ENCODE results near the gene NHSL1. TPM values are rescaled to one million over a fixed set of nuclear protein-coding genes. Genes with fewer than 3 reads are reported as not detected.
A peak's percentile ranks its signal among the peaks of the same experiment; 100 is the strongest.

Gene NHSL1
- total RNA-seq, 2 donors from 2014 or later, result 0.68 to 1.9 TPM

GRCh38 chr6:138507977-138508675 lies 8.8 kb upstream of the NHSL1 start:
- no peak overlapping the region for H3K27ac Mint-ChIP-seq
- no peak for ATAC-seq
- no peaks in the 10 kb centered on the region for H3K36me3 Mint-ChIP-seq
- no peak for DNase-seq (ENCODE audit: low spot score in 2 of 2)
- no peaks in the 10 kb centered on the region for H3K9me3 Mint-ChIP-seq

GRCh38 chr6:138504764-138505689 lies 5.7 kb upstream of the NHSL1 start:
- no peaks in the 10 kb centered on the region for H3K36me3 Mint-ChIP-seq
- no peak for ATAC-seq
- no peak overlapping the region for H3K27ac Mint-ChIP-seq
- H3K9me3 Mint-ChIP-seq, result no peaks in the 10 kb centered on the region
- no peak for DNase-seq (ENCODE audit: low spot score in 2 of 2)

- Mint-ChIP-seq H3K27ac (peak overlapping the region in 1 of 2 donors; percentile 38), H3K36me3 (no peaks in the 10 kb centered on the region), H3K9me3 (no peaks in the 10 kb centered on the region)
- ATAC-seq (no peak), DNase-seq (ENCODE audit: low spot score in 2 of 2) (no peak)
Observed at GRCh38 chr6:138503881-138504680, 4.8 kb upstream of the NHSL1 start.

DNA sequence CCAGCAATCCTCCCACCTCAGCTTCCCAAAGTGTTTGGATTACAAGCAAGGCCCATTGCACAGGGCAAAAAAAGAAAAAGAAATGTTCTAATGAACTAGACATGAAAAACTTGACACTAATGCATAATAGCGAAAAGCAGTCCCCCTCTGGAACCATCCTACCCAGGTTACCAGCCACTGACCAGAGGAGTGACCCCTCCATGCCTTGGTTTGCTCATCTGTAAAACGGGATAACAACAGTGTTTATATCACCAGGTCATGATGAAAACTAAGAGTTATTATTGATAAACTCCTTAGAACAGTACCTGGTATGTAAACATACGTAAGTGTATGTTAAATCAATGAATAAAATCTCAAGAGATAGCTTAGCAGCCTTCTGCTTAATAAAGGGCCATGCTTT lies 3.3 kb upstream of the NHSL1 start:
- DNase-seq (ENCODE audit: low spot score in 2 of 2), result no peak
- Mint-ChIP-seq H3K9me3 (no peaks in the 10 kb centered on the region), H3K36me3 (no peaks in the 10 kb centered on the region), H3K27ac (no peak overlapping the region)
- no peak for ATAC-seq

DNA sequence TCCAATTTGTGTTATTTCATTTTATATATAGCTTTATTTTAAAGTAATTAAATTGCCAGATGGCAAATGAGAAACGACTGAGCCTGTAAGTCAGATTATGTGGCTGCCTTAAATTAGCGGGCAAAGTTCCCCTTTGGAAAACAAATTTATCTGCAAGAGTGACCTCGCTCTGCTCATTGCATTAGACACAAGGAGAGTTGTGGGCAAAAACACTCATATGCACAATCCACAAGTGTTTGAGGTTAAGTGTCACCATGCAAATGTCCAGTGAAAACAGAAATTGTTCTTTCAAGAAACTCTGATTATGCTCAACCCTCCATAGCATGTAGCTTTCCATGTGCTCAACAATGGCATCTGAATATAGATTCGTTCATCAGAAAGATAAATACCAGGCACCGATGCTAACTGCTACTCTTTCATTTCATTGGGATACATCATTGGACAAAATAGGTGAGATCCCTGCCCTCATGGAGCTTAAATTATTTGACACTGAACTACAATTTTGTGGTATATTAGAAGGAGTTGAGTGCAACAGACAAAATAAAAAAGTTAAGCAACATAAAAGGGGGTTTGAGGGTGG lies 1.7 kb upstream of the NHSL1 start:
- no peaks in the 10 kb centered on the region for H3K36me3 Mint-ChIP-seq
- no peak overlapping the region for H3K27ac Mint-ChIP-seq
- ATAC-seq (no peak), DNase-seq (ENCODE audit: low spot score in 2 of 2) (no peak)
- H3K9me3 Mint-ChIP-seq, result no peaks in the 10 kb centered on the region

DNA sequence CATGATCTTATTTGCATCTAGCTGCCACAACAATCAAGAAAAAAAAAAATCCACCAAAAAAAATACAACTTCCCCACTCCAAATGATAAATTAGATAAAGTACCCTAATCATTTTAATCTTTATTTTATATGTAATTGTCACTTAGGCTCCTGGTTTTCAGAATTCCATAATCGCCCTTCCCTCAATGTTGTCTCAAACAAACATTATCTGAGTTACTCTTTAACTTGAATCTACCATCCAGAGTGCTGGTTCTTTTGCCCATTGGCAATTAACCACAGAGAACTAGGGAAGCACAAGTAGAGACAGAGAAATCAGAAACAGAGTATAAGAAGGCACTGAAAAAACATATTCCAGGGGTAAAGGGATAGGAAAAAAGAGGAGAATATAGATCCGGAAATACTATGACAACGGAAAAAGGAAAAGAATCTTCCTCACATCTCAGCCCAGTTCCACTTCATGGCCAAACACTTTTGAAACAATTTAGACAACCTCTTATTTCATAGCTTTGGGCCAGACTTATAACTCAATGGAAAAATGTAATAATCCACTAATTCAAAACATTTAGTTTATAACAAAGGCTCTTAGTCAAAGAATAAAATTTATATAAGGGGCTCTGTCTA lies 861 bp upstream of the NHSL1 start:
- DNase-seq (ENCODE audit: low spot score in 2 of 2) (no peak), ATAC-seq (no peak)
- Mint-ChIP-seq H3K27ac (no peak overlapping the region), H3K36me3 (no peaks in the 10 kb centered on the region), H3K9me3 (no peaks in the 10 kb centered on the region)

GRCh38 chr6:138498629-138499302 lies 528 bp downstream of the NHSL1 start:
- no peaks in the 10 kb centered on the region for H3K9me3 Mint-ChIP-seq
- no peak overlapping the region for H3K27ac Mint-ChIP-seq
- no peak for ATAC-seq
- no peaks in the 10 kb centered on the region for H3K36me3 Mint-ChIP-seq
- no peak for DNase-seq (ENCODE audit: low spot score in 2 of 2)

DNA sequence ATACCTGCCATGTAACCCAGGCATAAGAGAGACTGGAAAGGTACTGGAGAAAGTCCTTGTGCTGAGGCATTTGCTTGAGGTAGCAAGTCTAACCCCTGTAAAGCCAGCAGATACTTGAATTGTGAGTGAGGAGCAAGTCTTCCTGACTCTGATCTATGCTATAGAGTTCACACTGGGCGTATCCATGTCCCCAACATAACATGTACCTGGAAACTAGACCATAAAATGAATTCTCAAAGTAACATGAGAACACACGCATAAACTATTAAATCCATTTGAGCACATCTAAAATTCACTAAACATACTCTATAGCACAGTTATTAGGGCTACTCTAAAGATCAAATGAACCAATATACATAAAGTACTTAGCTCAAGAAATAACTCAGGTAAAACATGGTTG lies 2.0 kb downstream of the NHSL1 start:
- H3K36me3 Mint-ChIP-seq, result no peaks in the 10 kb centered on the region
- DNase-seq (ENCODE audit: low spot score in 2 of 2), result no peak
- H3K9me3 Mint-ChIP-seq, result no peaks in the 10 kb centered on the region
- H3K27ac Mint-ChIP-seq, result no peak overlapping the region
- ATAC-seq, result no peak

DNA sequence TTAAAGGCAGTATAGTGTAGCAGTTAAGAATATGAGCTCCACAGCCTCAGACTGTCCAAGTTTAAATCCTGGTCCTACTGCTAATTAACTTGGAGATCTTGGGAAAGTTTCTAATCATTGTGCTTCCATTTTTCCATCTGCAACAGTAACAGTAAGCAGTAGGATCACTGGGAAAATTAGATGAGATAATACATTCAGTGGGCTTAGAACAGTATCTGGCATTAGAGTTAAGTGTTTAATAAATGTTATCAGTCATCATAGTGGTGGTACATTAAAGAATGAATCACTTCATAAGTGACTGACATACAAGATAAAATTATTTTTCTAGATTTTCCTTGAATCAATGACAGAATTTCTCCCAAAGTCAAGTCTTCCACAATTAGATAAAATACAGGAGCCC lies 5.0 kb downstream of the NHSL1 start:
- no peak for ATAC-seq
- Mint-ChIP-seq H3K9me3 (no peaks in the 10 kb centered on the region), H3K27ac (no peak overlapping the region), H3K36me3 (no peaks in the 10 kb centered on the region)
- no peak for DNase-seq (ENCODE audit: low spot score in 2 of 2)

- ATAC-seq, result no peak
- no peak overlapping the region for H3K27ac Mint-ChIP-seq
- H3K9me3 Mint-ChIP-seq, result no peaks in the 10 kb centered on the region
- no peak for DNase-seq (ENCODE audit: low spot score in 2 of 2)
- no peaks in the 10 kb centered on the region for H3K36me3 Mint-ChIP-seq
Observed at GRCh38 chr6:138493413-138493812, 5.9 kb downstream of the NHSL1 start.

- Mint-ChIP-seq H3K36me3 (no peaks in the 10 kb centered on the region), H3K9me3 (no peaks in the 10 kb centered on the region), H3K27ac (no peak overlapping the region)
- ATAC-seq, result no peak
- no peak for DNase-seq (ENCODE audit: low spot score in 2 of 2)
Observed at GRCh38 chr6:138492871-138493270, 6.4 kb downstream of the NHSL1 start.

DNA sequence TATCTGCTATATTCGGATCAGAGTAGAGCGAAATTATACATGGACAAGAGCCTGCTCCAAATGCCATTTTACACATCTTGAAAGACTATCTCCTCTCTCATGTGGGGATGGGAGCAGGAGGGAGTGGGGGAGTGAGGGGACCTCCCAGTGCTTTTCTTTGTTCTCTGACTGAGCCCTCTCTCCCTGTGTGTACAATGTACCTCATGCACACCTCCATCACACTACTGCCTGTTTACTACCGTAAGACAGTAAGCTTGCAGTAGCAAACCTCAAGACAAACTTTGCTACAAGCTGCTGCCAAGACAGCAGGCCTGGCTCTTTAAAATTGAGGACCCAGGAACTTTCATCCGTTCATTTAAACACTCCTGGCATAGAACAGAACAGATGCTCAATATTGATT lies 7.2 kb downstream of the NHSL1 start:
- no peak for ATAC-seq
- Mint-ChIP-seq H3K27ac (no peak overlapping the region), H3K36me3 (no peaks in the 10 kb centered on the region), H3K9me3 (no peaks in the 10 kb centered on the region)
- no peak for DNase-seq (ENCODE audit: low spot score in 2 of 2)

DNA sequence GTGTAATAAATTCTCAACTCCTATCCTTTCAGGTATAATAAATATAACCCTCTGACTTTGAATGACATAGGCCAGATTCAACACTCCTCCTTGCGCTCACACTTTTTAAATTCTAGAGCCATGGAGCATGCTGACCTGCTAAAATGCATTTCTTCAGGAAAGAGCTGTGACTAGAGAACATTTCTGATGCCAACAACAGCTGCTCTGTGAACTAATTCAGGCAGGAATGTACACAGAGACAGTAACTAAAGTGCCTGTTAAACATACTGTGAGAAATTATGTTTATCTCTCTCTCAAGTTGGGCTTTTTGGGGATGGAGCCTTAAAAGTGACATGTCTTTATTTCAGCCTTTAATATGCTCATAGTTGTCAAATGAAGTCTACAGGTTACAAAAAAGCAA lies 8.3 kb downstream of the NHSL1 start:
- Mint-ChIP-seq H3K9me3 (no peaks in the 10 kb centered on the region), H3K36me3 (no peaks in the 10 kb centered on the region), H3K27ac (no peak overlapping the region)
- ATAC-seq (no peak), DNase-seq (ENCODE audit: low spot score in 2 of 2) (no peak)

DNA sequence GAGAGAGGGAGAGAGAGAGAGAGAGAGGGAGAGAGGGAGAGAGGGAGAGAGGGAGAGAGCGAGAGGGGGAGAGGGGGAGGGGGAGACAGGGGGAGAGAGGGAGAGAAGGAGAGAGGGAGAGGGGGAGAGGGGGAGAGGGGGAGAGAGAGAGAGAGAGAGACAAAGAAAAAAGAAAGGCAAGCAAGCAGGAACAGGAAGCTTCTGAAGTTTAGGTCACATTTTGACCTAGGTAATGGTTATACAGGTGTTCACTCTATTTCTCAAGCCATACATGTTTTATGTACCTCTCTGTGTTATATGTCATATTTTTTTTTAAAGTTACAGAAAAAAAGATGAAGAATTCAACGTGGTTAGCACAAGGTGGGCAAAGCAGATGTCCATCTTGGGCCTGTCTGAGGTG lies 9.4 kb downstream of the NHSL1 start:
- no peaks in the 10 kb centered on the region for H3K9me3 Mint-ChIP-seq
- DNase-seq (ENCODE audit: low spot score in 2 of 2), result no peak
- H3K27ac Mint-ChIP-seq, result no peak overlapping the region
- H3K36me3 Mint-ChIP-seq, result no peaks in the 10 kb centered on the region
- ATAC-seq, result no peak

GRCh38 chr6:138487102-138487604 lies 12.1 kb downstream of the NHSL1 start:
- no peak for DNase-seq (ENCODE audit: low spot score in 2 of 2)
- ATAC-seq, result no peak
- H3K27ac Mint-ChIP-seq, result no peak overlapping the region
- H3K9me3 Mint-ChIP-seq, result no peaks in the 10 kb centered on the region
- H3K36me3 Mint-ChIP-seq, result no peaks in the 10 kb centered on the region
